HG02623 (cell line): ENCODE measurements around the gene GPBAR1.

Experiments used
- ATAC-seq: cut with Tn5 transposase; IDR thresholded peaks from one replicate; pipeline ENCODE4 v1.9.1; 2021; ENCODE audit warnings: moderate library complexity; ENCODE audit not compliant: unreplicated experiment

Gene GPBAR1

DNA sequence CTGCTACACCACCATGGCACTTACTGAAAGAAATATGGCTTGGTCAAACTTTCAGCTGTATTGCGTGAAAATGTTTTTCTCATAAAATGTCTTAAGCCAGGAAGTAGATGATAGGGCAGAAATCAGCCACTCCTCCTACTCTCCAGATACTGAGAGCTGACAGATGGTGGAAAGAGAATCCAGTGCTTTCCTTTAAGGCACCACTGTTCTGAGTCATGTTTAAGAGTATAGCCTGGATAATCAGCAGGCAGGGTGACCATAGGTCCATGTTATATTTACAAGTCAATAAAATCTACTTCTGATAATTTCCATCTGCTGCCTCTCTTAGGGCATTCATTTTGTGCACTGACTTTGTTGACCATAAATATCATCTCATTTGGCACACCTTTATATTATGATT lies 21.9 kb upstream of the GPBAR1 start:
- no peak for ATAC-seq

DNA sequence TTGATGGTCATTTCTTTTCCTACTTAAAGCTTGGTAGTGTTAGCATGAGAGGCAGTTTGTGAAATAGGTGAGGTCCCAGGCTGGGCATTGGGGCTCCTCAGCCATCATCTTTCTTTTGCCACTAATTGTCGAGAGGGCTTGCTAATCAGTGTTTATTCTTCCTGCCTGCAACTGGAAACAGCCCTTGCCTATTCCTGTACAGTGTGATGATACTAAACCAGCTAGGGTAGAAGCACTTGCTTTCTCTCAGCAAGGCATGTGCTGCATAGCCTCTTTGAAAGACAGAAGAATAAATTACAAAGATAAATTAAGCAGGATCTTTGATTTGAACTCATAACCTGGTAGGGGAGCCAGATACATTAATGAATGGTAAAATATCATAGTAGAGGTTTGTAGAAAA lies 16.6 kb upstream of the GPBAR1 start:
- no peak for ATAC-seq

DNA sequence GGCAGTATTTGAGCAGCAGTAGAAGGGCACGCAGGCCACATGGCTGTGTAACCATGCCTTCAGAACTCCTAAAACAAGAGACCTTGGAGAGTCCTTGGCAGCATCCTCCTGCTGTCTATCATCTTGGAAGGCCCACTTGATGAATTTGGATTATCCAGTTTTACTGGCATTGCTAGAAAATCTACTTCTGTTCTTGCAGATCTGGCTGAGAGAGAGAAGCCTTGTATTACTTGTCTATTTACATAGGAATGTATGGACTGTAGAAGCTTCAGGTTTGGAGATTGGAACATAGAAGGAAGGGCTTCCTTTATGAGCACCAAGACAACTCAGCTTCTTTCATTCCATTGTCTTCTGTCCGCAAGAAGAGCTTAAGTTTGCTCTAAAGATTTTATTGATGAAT lies 16.1 kb upstream of the GPBAR1 start:
- no peak for ATAC-seq

DNA sequence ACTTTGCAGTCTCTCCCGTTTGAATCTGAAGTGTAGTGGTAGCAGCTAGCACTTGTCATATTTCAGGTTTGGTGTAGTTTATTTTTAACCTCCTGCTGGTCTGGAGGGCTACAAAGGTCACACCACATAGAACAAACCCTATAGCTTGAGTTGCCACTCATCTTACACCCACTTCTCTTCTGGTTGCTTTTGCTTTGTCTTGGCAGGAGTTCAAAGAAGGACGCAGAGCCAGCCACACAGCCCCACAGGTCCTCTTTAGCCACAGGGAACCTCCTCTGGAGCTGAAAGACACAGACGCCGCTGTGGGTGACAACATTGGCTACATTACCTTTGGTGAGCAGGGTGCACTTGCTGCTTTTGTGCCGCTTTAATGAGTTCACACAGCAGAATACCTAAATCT lies 15.6 kb upstream of the GPBAR1 start:
- ATAC-seq, result no peak

DNA sequence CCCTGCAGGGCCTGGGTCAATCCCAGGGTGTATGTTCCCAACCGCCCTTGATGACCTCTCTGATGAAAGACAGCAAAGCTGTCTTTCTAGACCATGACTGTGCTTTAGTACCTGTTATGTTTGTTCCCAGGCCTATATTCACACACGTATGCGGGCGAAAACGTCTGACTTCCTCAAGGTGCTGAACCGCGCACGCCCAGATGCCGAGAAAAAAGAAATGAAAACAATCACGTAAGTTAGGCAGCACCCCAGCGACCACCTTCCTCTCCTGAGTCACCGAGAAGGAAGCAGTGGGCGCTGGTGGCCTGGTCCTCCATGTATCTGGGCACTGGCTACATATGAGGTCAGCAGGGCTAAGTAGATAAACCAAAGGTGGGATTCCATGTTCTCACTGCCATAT lies 11.1 kb upstream of the GPBAR1 start:
- no peak for ATAC-seq

DNA sequence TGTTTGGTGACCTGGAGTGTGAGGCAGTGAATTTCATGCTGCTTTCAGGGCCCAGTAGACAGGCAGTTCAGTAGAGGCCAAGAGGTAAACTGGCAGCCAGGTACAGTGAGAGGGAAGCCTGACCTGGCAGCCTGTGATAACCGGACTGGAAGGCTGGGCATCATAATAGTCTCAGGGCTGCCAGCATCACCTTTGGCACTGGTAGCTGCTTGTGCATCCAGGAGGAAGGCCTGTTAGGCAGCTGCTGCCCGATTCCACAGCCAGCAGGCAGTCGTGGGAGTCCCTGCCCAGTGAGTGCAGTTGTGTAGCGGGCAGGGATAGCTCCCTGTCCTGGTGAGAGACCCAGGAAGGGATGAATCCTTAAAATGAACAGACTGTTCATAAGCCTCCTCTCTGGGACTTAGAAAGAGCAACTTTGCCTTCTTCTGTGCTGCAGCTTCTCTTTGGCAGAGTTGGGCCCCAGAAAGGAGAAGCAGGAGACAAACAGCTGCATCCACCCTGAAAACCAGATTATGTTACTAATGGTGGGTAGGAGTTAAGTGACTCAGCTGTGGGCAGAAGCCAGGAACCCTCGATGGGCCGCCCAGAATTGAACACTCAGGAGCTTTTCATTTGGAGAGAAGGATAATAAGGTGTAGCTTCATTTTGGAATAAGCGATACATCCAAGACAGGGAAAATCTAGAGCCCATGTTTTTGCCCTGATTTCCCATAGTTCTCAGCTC lies 8.1 kb upstream of the GPBAR1 start:
- ATAC-seq, result no peak

DNA sequence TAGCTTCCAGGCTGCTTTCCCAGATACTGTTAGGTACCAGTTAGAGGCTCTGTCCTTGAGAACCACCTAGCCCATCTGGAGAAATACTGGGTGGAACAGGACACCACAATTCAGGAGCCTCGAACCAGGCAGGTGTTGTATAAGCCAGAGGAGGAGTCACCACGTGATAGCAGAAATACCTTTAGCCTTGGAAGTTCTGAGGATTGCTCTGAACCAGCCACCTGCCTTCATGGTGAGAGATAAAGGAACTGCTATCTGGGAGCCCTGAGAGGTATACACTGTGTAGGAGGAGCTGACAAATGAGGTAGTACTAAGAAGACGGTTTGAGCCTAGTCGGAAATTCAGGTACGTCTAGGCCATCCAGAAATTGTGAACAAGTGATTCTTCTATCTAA lies 7.6 kb upstream of the GPBAR1 start:
- no peak for ATAC-seq

DNA sequence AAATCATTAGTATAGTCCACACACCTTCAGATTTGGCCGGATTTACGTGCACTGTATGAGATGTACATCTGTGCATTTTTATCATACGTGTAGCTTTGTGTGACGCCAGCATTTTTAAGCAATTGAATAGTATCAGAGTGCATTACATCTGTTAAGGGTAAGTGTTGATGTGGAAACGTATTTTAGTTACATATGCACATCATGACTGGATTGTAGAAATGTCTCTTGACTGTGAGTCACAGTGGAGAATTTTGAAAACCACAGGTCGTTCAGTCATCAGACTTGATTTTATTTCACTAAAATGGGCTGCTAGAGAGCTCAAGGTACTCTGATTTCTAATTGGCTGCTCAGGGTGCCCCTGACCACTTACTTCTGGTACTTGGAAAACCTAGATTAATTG lies 5.4 kb upstream of the GPBAR1 start:
- no peak for ATAC-seq

DNA sequence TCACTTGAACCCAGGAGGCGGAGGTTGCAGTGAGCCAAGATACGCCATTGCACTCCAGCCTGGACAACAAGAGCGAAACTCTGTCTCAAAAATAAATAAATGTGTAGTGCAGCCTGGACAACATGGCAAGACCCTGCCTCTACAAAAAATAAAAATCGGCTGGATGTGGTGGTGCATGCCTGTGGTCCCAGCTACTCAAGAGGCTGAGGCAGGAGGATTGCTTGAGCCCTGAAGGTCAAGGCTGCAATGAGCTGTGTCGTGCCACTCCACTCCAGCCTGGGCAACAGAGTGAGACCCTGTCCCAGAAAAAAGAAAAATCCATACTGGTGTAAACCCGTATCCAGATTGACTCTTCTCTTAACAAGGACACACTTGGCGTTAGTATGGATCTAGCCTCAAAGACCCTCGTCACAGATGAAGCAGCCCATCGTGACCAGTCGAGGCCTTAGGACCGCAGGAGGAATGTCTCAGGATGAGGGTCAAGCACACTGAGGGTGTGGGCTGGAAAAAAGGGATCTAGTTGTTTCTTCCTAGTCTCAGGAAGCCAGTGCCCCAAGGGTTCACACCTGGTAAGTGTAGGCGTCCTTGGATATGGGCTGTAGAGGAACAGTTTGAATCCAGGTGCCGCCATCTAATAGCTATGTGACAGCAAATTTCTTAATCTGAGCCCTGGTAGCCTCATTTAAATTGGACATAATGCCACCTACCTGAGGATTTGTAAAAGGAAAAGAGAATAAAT lies 4.0 kb upstream of the GPBAR1 start:
- no peak for ATAC-seq

DNA sequence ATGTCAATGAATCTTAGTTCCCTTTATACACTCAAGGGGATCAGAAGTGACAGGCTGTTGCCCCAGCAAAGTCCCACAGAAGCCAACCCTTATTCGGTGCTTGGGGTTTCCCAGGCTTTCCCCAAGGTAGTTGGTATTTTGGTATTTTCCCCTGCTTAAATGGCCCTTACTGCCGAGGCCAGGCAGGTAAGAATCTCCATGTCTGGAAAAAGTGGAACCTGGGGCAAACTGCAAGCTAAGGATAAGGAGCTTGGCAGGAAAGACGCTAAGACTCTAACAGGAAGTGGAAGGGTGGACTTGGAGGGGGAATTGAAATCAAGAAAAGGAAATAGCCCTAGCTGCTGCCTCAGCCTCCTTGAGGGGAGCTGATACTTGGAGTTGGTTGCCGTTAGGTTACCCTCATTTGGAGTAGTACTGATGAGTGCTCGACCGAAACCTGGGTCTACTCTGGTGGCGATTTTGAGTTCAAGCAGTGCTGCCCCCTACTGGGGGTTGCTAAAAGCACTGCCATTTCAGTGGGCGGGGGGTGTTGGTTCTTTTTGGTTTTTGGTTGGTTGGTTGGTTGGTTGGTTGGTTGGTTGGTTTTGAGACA lies 3.3 kb upstream of the GPBAR1 start:
- peak; percentile 62 for ATAC-seq

DNA sequence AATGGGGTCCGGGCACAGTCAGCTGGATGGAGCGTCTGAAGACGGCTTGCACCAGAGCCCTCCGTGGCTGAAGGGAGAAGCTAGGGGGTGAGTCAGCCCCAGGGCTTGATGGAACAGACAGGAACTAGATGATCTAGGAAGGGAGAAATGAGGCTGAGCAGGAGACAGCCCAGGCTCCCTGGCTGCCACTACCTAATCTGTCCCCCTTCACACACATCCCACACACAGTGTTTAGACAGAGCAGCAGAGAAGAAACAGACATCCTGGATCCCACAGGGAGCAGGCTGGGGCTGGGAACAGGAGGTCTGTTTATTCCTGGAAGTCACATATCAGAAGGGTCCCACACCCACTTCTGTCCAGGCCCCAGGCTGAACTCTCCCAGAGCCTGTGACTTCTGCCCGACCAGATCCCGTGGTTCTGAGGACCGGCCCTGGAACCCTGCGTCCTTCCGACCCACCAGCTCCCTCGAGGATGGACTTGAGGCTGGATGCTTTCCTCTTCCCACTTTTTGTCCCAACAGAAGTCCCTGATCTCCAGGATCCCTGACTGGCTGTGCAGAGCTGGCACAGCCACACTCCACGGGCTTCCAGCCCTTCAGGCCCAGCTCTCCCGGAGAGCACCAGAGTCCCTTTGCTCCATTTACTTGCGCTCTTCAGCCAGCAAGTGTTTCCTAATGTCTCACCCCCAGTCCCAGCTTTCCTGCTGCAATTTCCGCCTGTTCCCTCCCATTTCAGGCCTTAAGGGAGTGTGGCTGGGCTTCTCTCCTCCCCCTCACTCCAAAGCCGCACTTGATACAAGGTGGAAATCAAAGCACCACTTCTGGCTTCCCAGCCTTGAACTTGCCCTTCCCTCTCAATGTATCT lies 1.5 kb upstream of the GPBAR1 start:
- no peak for ATAC-seq

DNA sequence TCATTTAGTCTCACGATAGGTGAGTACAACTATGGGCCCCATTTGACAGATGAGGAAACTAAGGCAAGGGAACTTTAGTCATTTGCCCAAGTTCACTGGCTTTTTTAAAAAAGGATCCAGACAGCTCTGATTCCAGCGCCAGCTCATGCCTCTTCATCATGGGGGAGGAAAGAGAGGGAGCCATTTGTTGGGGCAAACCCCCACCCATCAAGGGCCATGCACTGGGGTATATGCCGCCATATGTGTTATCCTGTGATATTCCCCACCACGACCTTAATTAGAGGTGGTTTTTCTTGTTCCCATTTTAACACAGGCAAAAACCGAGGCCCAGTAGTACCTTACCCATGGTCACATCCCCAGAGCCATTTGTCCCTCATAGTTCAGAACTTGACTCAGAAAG lies 649 bp upstream of the GPBAR1 start:
- ATAC-seq, result no peak

DNA sequence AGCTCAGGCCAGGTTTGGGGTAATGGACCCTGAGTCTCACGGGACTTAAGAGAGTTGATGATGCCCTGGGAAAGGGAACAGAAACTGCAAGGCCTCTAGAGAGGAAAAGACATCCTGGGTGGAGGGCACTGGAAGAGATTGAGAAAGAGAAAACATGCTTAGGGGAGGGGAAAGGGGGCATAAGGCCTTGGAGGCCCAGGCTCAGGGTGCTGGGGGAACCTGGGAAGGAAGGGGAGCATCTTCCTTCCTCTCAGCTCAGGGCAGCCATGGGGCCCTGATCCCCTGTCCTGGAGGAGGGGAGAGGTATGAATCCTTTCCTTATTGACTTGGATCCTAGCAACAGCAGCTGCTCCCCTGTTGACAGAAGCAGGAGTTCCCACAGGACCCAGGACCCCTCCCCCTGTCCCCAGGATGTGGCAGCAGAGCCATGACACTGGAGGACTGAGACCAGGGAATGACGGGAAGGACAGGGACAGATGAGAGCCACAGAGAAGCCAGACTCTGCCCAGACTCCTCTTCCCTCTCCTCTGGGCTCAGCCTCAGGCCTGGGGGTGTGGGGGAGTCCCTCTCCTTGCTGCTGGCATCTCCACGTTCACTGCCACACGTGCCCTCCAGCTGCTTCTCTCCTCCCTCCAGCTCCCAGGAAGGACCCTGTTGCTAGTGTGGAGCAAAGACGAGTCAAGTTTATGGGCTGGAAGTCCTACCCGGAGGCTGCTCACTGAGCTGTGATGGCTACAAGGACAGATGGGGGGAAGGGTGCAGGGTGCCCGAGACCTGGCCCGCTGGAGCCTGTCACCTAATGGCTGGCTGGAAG lies 815 bp downstream of the GPBAR1 start:
- ATAC-seq, result no peak

DNA sequence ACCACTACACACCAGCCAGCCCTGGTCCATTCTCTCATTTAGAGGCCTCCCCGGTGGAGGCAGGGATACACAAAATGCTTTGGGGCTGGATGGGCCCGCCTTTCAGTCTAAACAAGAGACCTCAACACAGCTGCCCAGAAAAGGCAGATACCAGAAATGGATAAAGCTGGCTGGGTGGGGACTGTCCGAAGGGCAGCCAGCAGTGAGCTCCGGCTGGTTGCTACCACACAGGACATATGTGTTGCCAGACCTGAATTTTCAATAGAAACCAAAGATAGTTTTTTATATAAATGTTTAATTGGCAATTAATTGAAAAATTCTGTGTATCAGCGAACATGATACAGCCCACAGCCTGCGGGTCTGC lies 1.4 kb downstream of the GPBAR1 start:
- ATAC-seq, result no peak

DNA sequence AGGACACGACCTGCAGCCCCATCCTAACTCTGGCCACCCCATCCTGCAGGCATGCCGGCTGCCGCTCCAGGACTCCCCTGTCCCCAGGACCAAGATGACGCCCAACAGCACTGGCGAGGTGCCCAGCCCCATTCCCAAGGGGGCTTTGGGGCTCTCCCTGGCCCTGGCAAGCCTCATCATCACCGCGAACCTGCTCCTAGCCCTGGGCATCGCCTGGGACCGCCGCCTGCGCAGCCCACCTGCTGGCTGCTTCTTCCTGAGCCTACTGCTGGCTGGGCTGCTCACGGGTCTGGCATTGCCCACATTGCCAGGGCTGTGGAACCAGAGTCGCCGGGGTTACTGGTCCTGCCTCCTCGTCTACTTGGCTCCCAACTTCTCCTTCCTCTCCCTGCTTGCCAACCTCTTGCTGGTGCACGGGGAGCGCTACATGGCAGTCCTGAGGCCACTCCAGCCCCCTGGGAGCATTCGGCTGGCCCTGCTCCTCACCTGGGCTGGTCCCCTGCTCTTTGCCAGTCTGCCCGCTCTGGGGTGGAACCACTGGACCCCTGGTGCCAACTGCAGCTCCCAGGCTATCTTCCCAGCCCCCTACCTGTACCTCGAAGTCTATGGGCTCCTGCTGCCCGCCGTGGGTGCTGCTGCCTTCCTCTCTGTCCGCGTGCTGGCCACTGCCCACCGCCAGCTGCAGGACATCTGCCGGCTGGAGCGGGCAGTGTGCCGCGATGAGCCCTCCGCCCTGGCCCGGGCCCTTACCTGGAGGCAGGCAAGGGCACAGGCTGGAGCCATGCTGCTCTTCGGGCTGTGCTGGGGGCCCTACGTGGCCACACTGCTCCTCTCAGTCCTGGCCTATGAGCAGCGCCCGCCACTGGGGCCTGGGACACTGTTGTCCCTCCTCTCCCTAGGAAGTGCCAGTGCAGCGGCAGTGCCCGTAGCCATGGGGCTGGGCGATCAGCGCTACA lies 2.1 kb downstream of the GPBAR1 start:
- ATAC-seq, result no peak

DNA sequence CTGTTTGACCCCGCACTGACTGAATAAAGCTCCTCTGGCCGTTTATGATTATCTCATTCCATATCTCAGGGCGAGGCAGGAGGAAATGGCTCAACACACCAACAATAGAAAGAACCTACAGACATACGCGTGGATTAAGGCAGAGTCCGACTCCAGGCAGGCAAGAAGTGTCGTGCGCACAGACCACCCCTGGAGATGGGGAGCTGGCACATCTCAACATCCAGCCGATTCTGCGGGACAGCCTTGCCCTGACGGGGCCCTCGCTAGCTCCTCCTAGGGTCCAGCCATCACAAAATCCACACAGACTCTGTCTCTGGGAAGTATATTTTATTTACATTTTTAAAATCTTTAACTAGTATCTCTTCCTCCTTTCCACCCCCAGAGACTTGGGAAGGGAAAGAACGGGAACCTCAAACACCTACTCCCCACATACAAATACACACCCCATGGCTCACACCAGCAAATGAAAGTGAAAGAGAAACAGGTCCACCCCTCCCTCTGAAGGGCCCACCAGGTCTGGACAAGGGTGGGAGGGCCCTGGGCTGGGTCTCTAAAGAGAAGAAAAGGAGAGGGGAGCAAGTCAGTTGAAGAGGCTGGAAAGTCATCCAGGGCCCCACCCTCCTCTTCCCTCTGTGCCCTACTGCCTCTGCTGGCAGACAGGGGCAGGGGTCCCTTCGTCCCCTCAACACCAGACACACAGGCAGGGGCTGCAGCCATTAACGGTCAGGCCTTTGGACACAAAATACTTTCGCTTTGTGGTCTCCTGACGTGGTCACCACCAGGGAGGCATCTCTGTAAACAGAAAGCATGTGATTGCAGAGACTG lies 3.2 kb downstream of the GPBAR1 start:
- no peak for ATAC-seq

DNA sequence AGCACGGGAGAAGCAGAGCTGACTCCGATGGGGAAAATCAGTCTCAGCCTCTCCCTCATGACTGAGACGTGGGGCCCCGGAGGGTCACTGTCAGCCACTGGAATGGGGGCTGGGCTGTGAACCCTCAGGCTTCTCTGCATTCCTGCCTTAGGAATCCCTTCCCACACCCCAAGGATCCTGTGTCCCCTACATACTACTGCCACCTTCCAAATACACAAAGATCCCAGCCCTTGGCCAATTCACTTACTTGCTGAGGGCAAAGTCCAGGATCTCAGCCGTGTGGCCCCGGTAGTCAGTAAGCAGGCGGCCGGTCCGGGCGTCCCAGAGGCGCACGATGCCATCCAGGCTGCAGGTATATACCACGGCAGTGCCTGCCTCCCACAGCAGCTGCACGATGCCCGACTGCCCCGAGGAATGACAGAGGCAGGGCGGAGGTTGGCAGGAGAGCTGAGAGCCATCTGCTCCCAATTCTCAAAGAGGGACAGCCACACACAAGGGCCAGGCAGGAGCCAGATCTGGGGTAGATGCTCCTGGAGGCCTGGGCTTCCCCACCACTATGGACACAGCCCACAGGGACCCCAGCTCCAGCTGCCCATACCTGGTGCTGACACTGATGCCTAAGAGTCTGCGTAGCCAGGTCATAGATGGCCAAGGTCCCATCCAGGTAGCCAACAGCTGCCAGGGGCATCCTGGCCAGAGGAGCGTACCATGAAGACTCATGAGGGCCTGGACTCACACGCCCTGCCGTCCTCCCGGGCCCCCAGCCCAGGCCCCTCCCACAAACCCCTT lies 4.2 kb downstream of the GPBAR1 start:
- no peak for ATAC-seq

DNA sequence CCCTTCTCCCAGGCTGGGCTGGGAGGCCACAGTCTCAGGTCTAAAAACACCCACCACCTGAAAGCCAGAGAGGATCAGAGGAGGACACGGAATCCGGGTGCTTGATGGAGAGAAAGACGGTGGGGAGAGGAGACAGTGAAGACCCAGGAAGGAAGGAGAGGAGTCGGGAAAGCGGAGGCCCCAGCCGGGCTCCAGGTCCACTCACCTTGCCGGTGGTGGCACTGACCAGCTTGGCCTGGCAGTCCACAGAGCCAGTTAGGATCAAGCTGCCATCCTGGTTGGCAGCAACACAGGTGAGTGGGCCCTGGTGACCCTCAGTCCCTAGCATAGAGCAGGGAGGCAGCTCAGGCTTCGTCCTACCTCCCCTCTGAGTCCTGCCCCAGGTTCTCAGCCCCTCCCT lies 4.8 kb downstream of the GPBAR1 start:
- no peak for ATAC-seq
